ENCODE results near the gene CCDC85B.

DNA sequence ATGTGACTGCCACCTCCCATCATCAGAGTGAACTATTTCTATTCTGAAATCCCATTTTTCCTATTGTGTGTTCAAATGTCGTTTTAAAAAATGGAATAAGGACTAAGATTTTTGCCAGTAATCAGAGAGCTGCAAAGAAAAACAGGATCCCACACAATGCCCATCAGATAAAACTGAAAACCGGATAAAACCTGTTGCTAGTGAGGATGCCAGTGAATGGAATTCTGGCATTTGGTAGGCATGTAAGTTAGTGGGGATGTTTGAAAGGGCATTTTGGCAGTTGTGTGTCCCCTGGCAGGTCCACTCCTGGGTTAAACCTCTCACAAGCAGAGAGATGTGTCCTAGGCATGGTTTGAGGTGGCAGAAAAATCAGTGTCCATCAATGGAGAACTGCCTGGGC lies 34.9 kb downstream of the CCDC85B start:
- TF ChIP-seq POLR2A (IDR thresholded peaks at IDR 0.05; ENCODE audit: low read depth, low read length), result no peak
- TF ChIP-seq TAF1 (IDR thresholded peaks at IDR 0.05; ENCODE audit: low read depth, low read length), result no peak
- TF ChIP-seq POU2F2 (IDR thresholded peaks at IDR 0.05; ENCODE audit: low read depth, low read length), result no peak
- TF ChIP-seq SPI1 (IDR thresholded peaks at IDR 0.05; ENCODE audit: low read depth, low read length), result no peak
- TF ChIP-seq POLR2AphosphoS5 (IDR thresholded peaks at IDR 0.05; ENCODE audit: low read depth, low read length), result no peak
- no peak for TF ChIP-seq PAX5 (IDR thresholded peaks at IDR 0.05; ENCODE audit: insufficient read depth, low read length, severe bottlenecking)
